CD4-positive, alpha-beta T cell treated with Interleukin-1 beta for 1 hour (primary cell): ENCODE results near the gene PLXNA4.

Experiments
- DNase-seq, 2 donors: peaks; one replicate each; pipeline ENCODE4 v3.0.0-alpha.2; 2020 to 2022

PLXNA4 gene

DNA sequence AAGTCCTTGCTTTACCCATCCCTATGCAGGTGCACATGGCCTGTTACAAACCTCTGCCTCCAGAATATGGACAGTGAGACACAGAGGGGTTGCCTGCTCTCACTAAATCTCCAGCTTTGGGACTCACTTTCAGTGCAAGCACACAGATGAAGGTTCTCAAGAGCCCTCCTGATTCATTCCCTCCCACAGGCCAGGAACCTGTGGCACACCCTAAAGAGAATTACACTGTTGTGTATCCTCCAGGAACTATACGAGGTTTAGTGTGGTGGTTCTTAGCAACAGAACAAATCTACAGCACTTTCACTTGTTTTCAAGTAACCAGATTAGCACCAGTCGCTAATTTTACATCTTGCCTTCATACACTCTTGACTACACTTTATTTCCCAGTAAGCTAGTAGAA, 192.3 kb downstream of the PLXNA4 start:
- no peak for DNase-seq

- DNase-seq: no peak
Measured at GRCh38 chr7:132381742-132382472, 194.4 kb downstream of the PLXNA4 start.

DNA sequence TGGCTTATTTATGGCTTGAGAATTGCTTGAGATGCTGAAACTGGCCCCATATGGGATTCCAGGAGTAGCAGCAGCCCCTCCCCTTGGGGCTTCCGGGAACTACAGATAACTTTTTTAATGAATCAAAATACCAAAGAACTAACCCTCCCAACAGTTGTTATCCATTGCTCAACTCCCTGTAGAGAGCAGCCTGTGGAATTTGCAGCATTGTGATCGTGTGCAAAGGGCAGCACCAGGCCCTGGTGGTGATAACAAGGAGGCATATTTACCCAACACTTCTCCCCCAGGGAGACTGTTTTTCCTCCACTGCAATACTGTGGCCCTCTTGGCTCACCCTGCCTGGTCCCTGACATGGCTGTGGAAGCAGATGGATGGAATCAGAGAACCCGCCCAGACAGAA, 196.2 kb downstream of the PLXNA4 start:
- no peak for DNase-seq

DNA sequence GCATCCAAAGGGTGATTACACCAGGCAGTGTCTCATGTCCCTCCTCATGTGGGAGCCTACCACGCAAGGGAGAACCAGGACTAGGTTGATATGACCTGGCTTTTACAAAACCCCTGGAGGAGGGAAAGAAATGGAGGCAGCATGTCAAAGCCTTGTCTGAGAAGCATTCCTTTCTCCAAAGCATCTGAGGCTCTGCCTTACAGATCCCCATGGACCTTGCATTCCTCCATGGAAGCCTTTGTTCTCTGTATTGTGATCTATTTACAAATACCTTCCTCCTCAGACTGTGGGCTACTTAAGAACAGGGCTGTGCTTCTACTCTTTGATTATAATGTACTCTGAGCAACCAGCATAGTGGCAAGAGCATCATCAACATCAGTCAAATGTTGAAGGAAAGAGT, 197.0 kb downstream of the PLXNA4 start:
- no peak for DNase-seq

DNA sequence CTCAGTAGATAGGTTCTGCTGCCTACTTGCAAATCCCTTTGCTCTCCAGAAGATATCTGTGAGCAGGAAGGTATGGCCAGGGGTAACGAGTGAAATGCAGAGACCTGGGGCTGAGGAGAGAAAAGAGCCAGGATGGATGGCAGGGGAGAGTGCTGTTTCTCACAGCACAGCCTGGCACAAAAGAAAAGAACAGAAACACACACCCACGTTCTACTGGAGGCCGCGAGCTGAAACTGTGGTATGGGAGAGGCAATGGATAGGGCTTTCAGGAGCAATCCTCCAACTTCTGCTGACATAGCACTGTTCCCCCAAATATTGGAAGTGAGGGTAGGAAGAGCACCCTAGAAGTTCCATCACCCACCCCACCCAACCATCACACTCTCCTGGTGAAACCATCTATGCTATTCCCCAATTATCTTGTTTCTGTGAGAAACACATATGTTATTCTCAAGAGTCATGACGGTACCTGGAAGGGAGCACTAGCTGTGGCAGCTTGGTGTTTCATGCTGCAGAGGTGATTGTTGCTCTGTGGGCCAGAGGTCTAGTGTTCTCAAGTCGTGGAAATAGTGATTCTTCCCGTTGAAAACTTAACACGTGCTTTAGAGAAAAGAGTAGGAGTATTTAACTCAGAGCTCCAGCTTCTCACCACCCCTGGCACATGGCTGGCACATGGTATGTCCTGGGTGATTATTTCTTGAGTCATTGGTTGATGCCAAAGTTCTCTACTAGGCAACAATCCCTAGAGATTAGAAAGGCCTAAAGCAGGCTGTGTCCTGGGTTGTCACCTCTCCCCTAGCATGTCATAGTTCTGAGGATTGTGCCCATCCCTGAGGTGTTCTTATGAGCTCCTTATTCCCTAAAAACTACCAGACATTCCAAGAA, 198.3 kb downstream of the PLXNA4 start:
- DNase-seq: no peak

DNA sequence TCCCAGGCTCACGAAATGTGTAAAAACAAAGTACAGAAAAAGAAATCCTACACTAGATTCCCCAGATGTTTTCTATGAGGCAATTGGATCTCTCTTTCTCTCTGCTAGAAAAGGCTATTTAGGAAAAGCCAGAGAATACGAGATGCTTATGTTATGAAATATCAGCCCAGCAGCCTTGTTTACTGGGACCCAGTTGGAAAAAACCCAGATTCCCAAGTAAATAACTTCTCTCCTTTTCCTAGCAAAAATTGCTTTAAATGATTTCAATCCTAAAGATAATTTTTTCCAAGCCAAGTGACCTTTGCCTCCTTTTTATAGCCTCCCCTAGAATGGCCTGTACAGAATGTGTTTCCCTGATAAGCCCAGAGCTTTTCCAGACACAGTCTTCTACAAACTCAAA, 199.3 kb downstream of the PLXNA4 start:
- DNase-seq: no peak

GRCh38 chr7:132376361-132377013, 199.8 kb downstream of the PLXNA4 start:
- no peak for DNase-seq

- no peak for DNase-seq
Measured at GRCh38 chr7:132373879-132374278, 202.4 kb downstream of the PLXNA4 start.

DNA sequence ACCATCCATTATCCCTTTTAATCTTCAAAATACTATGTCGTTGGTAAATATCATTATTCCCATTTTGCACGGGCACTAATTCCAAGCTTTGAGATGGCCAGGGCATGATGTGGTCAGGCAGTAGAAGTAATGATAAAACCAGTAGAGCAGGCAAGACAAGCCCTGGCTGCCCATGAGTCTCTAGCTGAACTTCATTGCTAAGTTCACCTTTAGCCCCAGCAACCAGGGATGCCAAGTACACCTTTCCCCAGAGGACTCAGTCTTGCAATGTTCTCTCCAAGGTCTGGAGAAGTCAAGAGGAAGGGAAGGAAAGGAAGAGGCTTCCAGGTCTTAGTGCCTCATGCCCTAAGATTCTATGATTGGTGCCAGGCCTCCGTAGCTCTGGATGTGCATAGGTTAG, 203.2 kb downstream of the PLXNA4 start:
- DNase-seq: no peak

- no peak for DNase-seq
Measured at GRCh38 chr7:132371948-132372347, 204.3 kb downstream of the PLXNA4 start.

DNA sequence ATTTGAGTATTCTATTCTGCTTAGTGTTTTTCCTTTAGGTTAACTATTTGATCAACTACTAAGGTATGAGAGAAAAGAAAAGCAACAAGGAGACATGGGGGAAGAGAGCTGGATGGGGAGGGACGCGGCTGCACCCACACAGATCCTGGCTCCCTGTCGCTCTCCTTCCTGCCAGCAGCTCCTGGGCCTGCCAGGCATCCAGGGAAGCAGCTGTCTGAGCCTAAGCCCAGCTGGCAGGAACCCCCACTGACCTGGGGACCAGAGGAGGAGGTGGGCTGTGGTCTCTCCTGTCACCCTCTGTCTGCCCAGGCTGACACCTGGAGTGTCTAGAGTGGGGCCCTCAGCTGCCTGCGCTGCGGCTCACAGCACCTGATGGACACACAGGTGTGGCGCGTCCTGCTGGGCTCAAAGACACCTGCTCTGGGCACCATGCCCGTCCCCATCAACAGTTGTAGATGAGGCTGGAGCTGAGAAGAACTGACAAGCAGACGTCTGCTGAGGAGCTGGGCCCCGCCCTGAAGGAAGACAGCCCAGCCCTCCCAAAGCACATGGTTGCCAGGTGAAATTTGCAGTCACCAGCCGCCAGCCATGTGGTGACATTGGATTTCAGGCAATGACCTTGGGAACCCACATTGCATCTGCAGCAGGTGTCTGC, 207.9 kb downstream of the PLXNA4 start:
- DNase-seq: no peak

DNA sequence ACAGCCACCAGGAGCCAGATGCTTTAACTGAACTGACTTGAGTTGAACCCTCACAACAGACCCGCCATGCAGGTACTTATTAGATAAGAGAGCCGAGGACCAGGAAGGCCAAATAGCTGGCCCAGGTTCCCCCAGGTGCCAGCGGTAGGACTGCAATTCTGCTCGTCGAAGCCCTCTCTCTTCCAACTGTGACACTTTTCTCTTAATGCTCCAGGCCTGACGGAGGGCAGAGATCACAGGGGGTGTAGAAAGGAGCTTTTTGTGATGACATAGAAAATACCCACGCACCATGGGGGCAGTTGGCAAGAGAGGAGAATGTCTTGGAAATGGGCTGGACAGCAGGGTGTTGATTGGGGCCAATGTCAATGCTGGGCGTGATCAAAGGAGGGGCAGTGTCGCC, 208.5 kb downstream of the PLXNA4 start:
- no peak for DNase-seq

GRCh38 chr7:132367004-132367403, 209.3 kb downstream of the PLXNA4 start:
- DNase-seq: no peak

- no peak for DNase-seq
Measured at GRCh38 chr7:132364226-132364625, 212.0 kb downstream of the PLXNA4 start.

DNA sequence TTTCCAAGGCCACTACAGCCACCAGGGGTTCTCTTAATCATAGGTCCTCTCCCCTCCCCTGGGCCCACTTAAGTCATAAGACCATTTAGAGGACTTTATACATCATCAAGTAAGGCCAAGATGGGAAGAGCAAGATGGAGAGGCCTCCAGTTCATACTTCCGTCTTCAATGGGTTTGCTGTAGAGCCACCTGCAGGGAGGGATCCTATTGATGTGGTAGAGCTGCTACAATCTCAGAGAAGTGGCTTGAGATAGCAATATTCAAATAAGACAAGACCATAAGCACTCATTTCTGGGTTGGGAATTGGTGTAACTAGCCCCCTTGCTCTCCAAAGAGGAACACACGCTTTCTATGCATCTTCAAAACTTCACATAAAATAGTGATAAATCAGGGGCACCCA, 214.2 kb downstream of the PLXNA4 start:
- DNase-seq: no peak

- no peak for DNase-seq
Measured at GRCh38 chr7:132361146-132361545, 215.1 kb downstream of the PLXNA4 start.

DNA sequence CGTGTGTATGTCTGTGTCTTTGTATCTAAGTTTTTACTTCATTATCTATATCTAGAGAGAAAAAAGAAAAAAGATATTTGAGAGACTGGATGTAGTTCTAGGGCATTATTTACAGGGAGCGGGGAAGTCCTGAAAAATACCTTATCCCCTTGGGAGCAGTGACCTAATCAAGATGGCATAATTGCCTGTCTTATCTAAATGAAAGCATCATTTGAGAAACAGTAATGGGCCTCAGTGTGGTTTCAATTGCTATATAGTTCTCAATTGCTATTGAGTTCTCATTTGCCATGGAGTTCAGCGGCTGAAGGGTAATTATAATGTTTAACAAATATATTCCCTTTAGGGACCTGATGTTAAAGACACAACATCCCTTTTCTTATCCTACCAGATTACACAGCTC, 216.5 kb downstream of the PLXNA4 start:
- no peak for DNase-seq

DNA sequence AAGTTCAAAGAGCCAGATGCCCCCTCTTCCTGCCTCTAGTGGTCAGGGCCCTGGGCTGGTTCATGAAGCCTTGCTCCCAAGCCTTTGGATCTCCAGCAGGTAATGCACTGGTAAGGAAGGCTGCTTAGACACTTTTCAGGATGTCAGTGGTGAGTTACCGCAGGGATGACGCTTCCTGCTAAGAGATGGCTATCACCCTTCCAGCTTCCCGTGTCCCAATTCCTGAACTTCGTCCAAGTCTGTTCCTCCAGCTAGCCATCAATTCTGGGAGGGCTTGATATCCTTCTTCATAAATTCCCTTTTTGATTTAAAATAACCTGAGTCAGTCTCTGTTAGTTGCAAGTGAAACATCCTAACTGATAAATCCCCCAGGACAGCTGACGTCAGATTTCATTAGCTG, 221.2 kb downstream of the PLXNA4 start:
- DNase-seq: no peak

- DNase-seq: no peak
Measured at GRCh38 chr7:132354527-132354926, 221.7 kb downstream of the PLXNA4 start.

- DNase-seq: no peak
Measured at GRCh38 chr7:132353936-132354335, 222.3 kb downstream of the PLXNA4 start.

- no peak for DNase-seq
Measured at GRCh38 chr7:132352800-132353199, 223.5 kb downstream of the PLXNA4 start.

- DNase-seq: no peak
Measured at GRCh38 chr7:132351954-132352499, 224.2 kb downstream of the PLXNA4 start.

DNA sequence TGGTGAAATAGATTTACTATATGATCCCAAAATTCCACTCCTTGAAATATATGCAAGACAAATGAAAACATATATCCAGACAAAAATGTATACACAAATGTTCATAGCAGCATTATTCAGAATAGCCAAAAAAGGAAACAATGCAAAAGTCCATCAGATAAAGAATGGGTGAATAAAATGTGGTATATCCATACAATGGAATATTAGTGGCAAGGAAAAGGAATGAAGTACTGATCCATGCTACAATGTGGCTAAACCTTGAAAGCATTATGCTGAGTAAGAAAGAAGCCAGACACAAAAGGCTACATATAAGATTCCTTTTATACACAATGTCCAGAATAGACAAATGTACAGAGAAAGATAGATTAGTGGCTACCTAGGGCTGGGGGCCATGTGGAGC, 225.5 kb downstream of the PLXNA4 start:
- no peak for DNase-seq
